SK-N-SH (cell line): ENCODE measurements around the gene LRRC75A. TPM values are rescaled to one million over a fixed set of nuclear protein-coding genes. Genes with fewer than 3 reads are reported as not detected.

Source experiments
- CTCF ChIA-PET: fragments of 300-600, 350-600 bp; formaldehyde crosslinking; extraction: SDS; loops from one replicate; lab custom pipeline; 2021; lab: Yijun Ruan, JAX
- POLR2A ChIA-PET: fragments of 350-600 bp; sonication (Branson Sonifier 250); formaldehyde crosslinking; extraction: SDS; loops from one replicate; lab custom pipeline; 2020; ENCODE audit warnings: antibody characterized with exemption, inconsistent platforms; lab: Yijun Ruan, JAX
- DNase-seq: peaks from one replicate; pipeline ENCODE4 v3.0.0; 2012
- H2AFZ ChIP-seq: fragments of 200-600 bp; sonication (generic); 2 replicates; pipeline ENCODE4 v1.8.1; 2016; ENCODE audit warnings: antibody characterized with exemption, mild to moderate bottlenecking, low read depth
- H3F3A ChIP-seq: fragments of 200-600 bp; sonication (generic); replicated peaks from 2 replicates; pipeline ENCODE3; 2016; ENCODE audit warnings: antibody characterized with exemption, mild to moderate bottlenecking; ENCODE audit not compliant: insufficient read depth
- H3K27ac ChIP-seq, 2 experiments: fragments of 200-500 bp in 1 of 2; fragments of 200-600 bp in 1 of 2; sonication (Bioruptor generic) in 1 of 2; sonication (generic), shearing (Covaris generic) in 1 of 2; 2 replicates each; pipeline versions ENCODE4 v1.5.1 to v1.6.1; 2014 to 2016; ENCODE audit warnings: low read depth in 2 of 2, inconsistent platforms in 1 of 2, low read length in 1 of 2, mild to moderate bottlenecking in 1 of 2, mixed read lengths in 1 of 2
- H3K27me3 ChIP-seq: fragments of 200-600 bp; sonication (generic), shearing (Covaris generic); 2 replicates; pipeline ENCODE4 v1.6.1; 2016; ENCODE audit warnings: mixed run types; ENCODE audit not compliant: insufficient read depth
- H3K36me3 ChIP-seq, 2 experiments: fragments of 200-500 bp in 1 of 2; fragments of 200-600 bp in 1 of 2; sonication (Bioruptor generic) in 1 of 2; sonication (generic) in 1 of 2; replicated peaks in 1 of 2; 2 replicates each; pipeline versions ENCODE3 to v1.5.1; 2014 to 2016; ENCODE audit warnings: low read length in 1 of 2, mild to moderate bottlenecking in 1 of 2; ENCODE audit not compliant: insufficient read depth in 2 of 2, control insufficient read depth in 1 of 2
- H3K4me1 ChIP-seq, 2 experiments: fragments of 200-500 bp in 1 of 2; fragments of 200-600 bp in 1 of 2; sonication (Bioruptor generic) in 1 of 2; sonication (generic), shearing (Covaris generic) in 1 of 2; 2 replicates each; pipeline versions ENCODE4 v1.5.1 to v1.6.1; 2014 to 2016; ENCODE audit warnings: low read depth in 1 of 2, low read length in 1 of 2, mixed run types in 1 of 2; ENCODE audit not compliant: insufficient read depth in 2 of 2, control insufficient read depth in 1 of 2
- H3K4me2 ChIP-seq: fragments of 200-600 bp; sonication (generic), shearing (Covaris generic); 2 replicates; pipeline ENCODE4 v1.6.1; 2017; ENCODE audit warnings: mixed run types
- H3K4me3 ChIP-seq, 2 experiments: fragments of 200-500 bp in 1 of 2; fragments of 200-600 bp in 1 of 2; sonication (Bioruptor generic) in 1 of 2; sonication (generic), shearing (Covaris generic) in 1 of 2; 2 replicates each; pipeline versions ENCODE4 v1.5.1 to v1.8.1; 2014 to 2016; ENCODE audit warnings: low read depth in 2 of 2, inconsistent platforms in 1 of 2, low read length in 1 of 2, mild to moderate bottlenecking in 1 of 2, mixed read lengths in 1 of 2, moderate library complexity in 1 of 2
- H3K79me2 ChIP-seq: fragments of 200-600 bp; sonication (generic); 2 replicates; pipeline ENCODE4 v1.8.1; 2017; ENCODE audit warnings: mild to moderate bottlenecking; ENCODE audit not compliant: insufficient read depth
- H3K9ac ChIP-seq: fragments of 200-600 bp; sonication (generic); 2 replicates; pipeline ENCODE4 v1.6.1; 2017; ENCODE audit warnings: mixed run types
- H3K9me2 ChIP-seq: fragments of 200-600 bp; sonication (generic); 2 replicates; pipeline ENCODE4 v1.6.1; 2017; ENCODE audit warnings: mixed run types
- H3K9me3 ChIP-seq: fragments of 200-600 bp; sonication (generic); 2 replicates; pipeline ENCODE4 v1.6.1; 2017; ENCODE audit warnings: mixed run types, mild to moderate bottlenecking, moderate library complexity
- H4K20me1 ChIP-seq: fragments of 200-600 bp; sonication (generic); 2 replicates; pipeline ENCODE4 v1.6.1; 2017; ENCODE audit warnings: mild to moderate bottlenecking, mixed run types; ENCODE audit not compliant: insufficient read depth
- EZH2phosphoT487 ChIP-seq: fragments of 200-600 bp; sonication (generic); IDR thresholded peaks from 2 replicates; pipeline ENCODE4 v1.6.1; 2017; ENCODE audit warnings: low read depth, mixed run types, mild to moderate bottlenecking, antibody characterized with exemption, moderate library complexity, borderline replicate concordance
- FOXM1 ChIP-seq: IDR thresholded peaks from 2 replicates; pipeline ENCODE4 v1.4.0; 2012; ENCODE audit warnings: low read depth, mild to moderate bottlenecking
- MXI1 ChIP-seq: IDR thresholded peaks from 2 replicates; pipeline ENCODE4 v1.6.1; 2012; ENCODE audit warnings: mild to moderate bottlenecking, low read depth, low read length, improper control_type of control experiment
- NFIC ChIP-seq: IDR thresholded peaks from 2 replicates; pipeline ENCODE4 v1.4.0; 2012; ENCODE audit warnings: borderline replicate concordance
- TCF12 ChIP-seq: IDR thresholded peaks from 2 replicates; pipeline ENCODE4 v1.4.0; 2012
- YY1 ChIP-seq: IDR thresholded peaks from 2 replicates; pipeline ENCODE4 v1.4.0; 2012; ENCODE audit warnings: low read depth, mild to moderate bottlenecking
- WGBS: methylation state at CpG from one replicate; pipeline ENCODE4 v1.1.6; 2017; ENCODE audit warnings: low lambda C conversion rate; 5-methylcytosine and 5-hydroxymethylcytosine counted together
- polyA plus RNA-seq, 3 experiments: library from polyadenylated mRNA; depleted of rRNA; stranded (reverse); fragments of >200 nt; gene quantifications; 2 replicates each; pipeline ENCODE4 v1.2.3, GENCODE V29; 2012
- TF ChIP-seq, protein P1 (sequence below): fragments of 150-350 bp; IDR thresholded peaks from 2 replicates; pipeline ENCODE4 v1.6.1; 2017; ENCODE audit warnings: antibody characterized with exemption, low read length, low read depth, borderline replicate concordance
- TF ChIP-seq, protein P2 (sequence below): IDR thresholded peaks from 2 replicates; pipeline ENCODE4 v1.4.0; 2012; ENCODE audit warnings: low read depth, borderline replicate concordance
- TF ChIP-seq, protein P3 (sequence below): IDR thresholded peaks from 2 replicates; pipeline ENCODE4; 2012
- TF ChIP-seq, protein P4 (sequence below): fragments of 150-350 bp; IDR thresholded peaks from 2 replicates; pipeline ENCODE4 v1.6.1; 2016; ENCODE audit warnings: mild to moderate bottlenecking, low read depth, low read length

LRRC75A gene
- polyA plus RNA-seq, 1 of the 3 experiments (the other 2 are of a cell fraction): 1.2 TPM

DNA sequence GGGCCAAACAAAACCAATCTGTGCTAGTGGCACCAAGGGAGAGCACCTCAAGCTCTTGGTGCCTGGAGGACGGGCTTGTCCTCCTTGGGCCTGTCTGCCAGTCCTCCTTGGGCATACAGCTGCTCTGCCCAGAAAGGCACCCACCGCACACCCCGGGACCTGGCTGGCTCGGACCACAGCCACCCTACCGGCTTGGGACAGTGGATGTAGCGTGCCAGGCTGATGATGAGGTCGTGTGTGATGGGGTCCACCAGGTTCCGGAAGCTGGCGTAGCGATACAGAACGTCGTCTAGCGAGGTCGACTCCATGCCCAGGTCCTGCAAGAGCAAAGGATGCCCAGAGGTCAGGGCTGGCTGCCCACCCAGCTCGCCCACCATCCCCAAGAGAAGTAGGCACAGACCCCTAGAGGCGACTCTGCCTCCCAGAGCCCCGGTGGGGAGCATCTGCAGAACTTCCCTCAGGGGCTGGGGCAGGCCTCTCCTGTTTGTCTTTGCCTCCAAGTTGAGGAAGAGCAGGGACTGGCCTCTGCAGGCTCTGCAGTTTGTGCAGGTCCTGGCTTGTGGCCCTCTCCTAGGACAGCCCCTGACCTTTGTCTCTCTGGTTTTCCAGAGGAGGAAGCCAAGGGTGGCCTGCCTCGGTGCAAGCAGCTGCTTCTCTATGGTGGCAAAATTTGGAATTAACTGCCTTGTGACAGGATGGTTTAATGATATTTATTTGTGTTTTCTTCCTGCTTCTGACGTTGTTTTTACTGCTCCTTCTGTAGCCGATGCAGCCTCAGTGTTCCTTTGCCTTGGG, 29.7 kb downstream of the LRRC75A start (continued):
- TF ChIP-seq YY1: no peak
- TF ChIP-seq NFIC: no peak
- no peak for TF ChIP-seq EZH2phosphoT487
- TF ChIP-seq, protein P1, sequence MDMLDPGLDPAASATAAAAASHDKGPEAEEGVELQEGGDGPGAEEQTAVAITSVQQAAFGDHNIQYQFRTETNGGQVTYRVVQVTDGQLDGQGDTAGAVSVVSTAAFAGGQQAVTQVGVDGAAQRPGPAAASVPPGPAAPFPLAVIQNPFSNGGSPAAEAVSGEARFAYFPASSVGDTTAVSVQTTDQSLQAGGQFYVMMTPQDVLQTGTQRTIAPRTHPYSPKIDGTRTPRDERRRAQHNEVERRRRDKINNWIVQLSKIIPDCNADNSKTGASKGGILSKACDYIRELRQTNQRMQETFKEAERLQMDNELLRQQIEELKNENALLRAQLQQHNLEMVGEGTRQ: no peak
- TF ChIP-seq, protein P2, sequence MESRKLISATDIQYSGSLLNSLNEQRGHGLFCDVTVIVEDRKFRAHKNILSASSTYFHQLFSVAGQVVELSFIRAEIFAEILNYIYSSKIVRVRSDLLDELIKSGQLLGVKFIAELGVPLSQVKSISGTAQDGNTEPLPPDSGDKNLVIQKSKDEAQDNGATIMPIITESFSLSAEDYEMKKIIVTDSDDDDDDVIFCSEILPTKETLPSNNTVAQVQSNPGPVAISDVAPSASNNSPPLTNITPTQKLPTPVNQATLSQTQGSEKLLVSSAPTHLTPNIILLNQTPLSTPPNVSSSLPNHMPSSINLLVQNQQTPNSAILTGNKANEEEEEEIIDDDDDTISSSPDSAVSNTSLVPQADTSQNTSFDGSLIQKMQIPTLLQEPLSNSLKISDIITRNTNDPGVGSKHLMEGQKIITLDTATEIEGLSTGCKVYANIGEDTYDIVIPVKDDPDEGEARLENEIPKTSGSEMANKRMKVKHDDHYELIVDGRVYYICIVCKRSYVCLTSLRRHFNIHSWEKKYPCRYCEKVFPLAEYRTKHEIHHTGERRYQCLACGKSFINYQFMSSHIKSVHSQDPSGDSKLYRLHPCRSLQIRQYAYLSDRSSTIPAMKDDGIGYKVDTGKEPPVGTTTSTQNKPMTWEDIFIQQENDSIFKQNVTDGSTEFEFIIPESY: no peak
- TF ChIP-seq, protein P3, sequence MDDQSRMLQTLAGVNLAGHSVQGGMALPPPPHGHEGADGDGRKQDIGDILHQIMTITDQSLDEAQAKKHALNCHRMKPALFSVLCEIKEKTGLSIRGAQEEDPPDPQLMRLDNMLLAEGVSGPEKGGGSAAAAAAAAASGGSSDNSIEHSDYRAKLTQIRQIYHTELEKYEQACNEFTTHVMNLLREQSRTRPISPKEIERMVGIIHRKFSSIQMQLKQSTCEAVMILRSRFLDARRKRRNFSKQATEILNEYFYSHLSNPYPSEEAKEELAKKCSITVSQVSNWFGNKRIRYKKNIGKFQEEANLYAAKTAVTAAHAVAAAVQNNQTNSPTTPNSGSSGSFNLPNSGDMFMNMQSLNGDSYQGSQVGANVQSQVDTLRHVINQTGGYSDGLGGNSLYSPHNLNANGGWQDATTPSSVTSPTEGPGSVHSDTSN: no peak
- no peak for TF ChIP-seq MXI1
- TF ChIP-seq FOXM1: no peak
- no peak for TF ChIP-seq TCF12

DNA sequence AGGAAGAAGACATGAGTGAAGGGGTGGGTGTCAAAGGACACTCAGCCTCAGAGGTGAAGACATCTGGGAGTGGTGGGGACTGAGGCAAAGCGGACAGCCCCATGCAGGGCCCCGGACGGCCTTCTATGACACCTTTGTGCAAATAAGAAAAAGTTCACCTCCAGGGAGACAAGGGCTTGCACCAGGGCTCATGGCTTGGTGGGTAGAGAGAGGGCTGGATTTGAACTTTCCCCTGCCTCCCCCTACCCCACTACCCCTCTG, 30.5 kb downstream of the LRRC75A start:
- H3K4me3 ChIP-seq: no peak overlapping the region
- CTCF ChIA-PET: interaction anchor here (0.7 to 33.7 kb wide), 7 partner anchors 9 to 128 kb away, joined by 3 to 746 read pairs (median 4); no protein-coding TSS in a partner anchor
- no peaks in the 10 kb centered on the region for H3K36me3 ChIP-seq
- TF ChIP-seq, protein P4, sequence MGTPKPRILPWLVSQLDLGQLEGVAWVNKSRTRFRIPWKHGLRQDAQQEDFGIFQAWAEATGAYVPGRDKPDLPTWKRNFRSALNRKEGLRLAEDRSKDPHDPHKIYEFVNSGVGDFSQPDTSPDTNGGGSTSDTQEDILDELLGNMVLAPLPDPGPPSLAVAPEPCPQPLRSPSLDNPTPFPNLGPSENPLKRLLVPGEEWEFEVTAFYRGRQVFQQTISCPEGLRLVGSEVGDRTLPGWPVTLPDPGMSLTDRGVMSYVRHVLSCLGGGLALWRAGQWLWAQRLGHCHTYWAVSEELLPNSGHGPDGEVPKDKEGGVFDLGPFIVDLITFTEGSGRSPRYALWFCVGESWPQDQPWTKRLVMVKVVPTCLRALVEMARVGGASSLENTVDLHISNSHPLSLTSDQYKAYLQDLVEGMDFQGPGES: no peak
- H3K27ac ChIP-seq: no peak overlapping the region
- no peaks in the 10 kb centered on the region for H3K9me3 ChIP-seq
- no peak overlapping the region for H2AFZ ChIP-seq
- POLR2A ChIA-PET: no interaction called here
- no peak overlapping the region for H3K4me2 ChIP-seq
- no peaks in the 10 kb centered on the region for H3K79me2 ChIP-seq
- no peaks in the 10 kb centered on the region for H3K27me3 ChIP-seq
- H3K9ac ChIP-seq: no peak overlapping the region
- peaks cover 0 to 45% of the 10 kb centered on the region in 2 experiments; a peak in 1 of 4 replicates for H3K4me1 ChIP-seq
- H3K9me2 ChIP-seq: no peaks in the 10 kb centered on the region
- WGBS: 100% methylated on average over 1 of the region's 3 CpGs
- no peaks in the 10 kb centered on the region for H3F3A ChIP-seq
- no peaks in the 10 kb centered on the region for H4K20me1 ChIP-seq
- DNase-seq: no peak
